ENCODE data around the gene ZNF276. TPM values are rescaled to one million over a fixed set of nuclear protein-coding genes. Genes with fewer than 3 reads are reported as not detected.
A peak's percentile ranks its signal among the peaks of the same experiment; 100 is the strongest.

ZNF276 gene
- total RNA-seq, 1 experiment from 2014 or later = 18.6 TPM

- H4K8ac ChIP-seq (replicated peaks; ENCODE audit: insufficient read length, low read depth, low read length) = no peak within 1 kb of the TSS
- H3K27ac Mint-ChIP-seq = peak within 1 kb of the TSS in 1 of 3 experiments; percentile 64; a peak in 1 of 7 replicates
Measured at GRCh38 chr16:89701425-89702406, 19.6 kb upstream of the ZNF276 start, which contains the start of gene SPATA2L. Gene SPATA2L (minus strand): TSS chr16:89701705. CDS start chr16:89701232, 473 bp downstream.

More at GRCh38 chr16:89701425-89702406, 19.6 kb upstream of the ZNF276 start, which contains the start of gene SPATA2L:
- Mint-ChIP-seq H3K36me3 (ENCODE audit: insufficient read depth in 1 of 3, low read depth in 3 of 3) (peaks cover 4 to 17% (median 10%) of the 10 kb centered on the region in 3 experiments; a peak in 6 of 7 replicates), H3K27me3 (ENCODE audit: low read depth) (peaks cover 27% of the 10 kb centered on the region), H3K4me1 (peaks cover 13 to 14% of the 10 kb centered on the region in 2 experiments), H3K9me3 (no peaks in the 10 kb centered on the region), H3K4me3 (peak within 1 kb of the TSS; percentile 76 to 81)
- WGBS (ENCODE audit: extremely low coverage, insufficient read length, low lambda C conversion rate) = no CpG with 5 or more reads among the region's 97 CpGs
- TF ChIP-seq CTCF (conservative IDR thresholded peaks at IDR 0.05) = peak; percentile 12; the same call in 1 of the 3 replicates
- H3K14ac ChIP-seq (ENCODE audit: insufficient read depth, low read length) = peak within 1 kb of the TSS; percentile 72
- no peak within 1 kb of the TSS for H2AK5ac ChIP-seq (ENCODE audit: insufficient read length, low read length)
- H2BK12ac ChIP-seq (ENCODE audit: insufficient read length, low read depth, low read length) = no peak within 1 kb of the TSS
- no peak within 1 kb of the TSS for H3K56ac ChIP-seq (ENCODE audit: insufficient read length, low read depth, low read length)
- H3K4me2 ChIP-seq (ENCODE audit: insufficient read depth, insufficient read length, low read length) = peak within 1 kb of the TSS; percentile 42
- no peak within 1 kb of the TSS; the same call in 1 of the 2 replicates for H3K4ac ChIP-seq (ENCODE audit: low read depth, low read length)
- no peak within 1 kb of the TSS for H2BK120ac ChIP-seq (ENCODE audit: low read depth, low read length, poor library complexity, severe bottlenecking)
- peak; percentile 98 for DNase-seq
- H3K4me1 ChIP-seq (ENCODE audit: insufficient read depth, low read length) = no peaks in the 10 kb centered on the region
- no peak within 1 kb of the TSS for H2AFZ ChIP-seq (ENCODE audit: low read length)
- no peak within 1 kb of the TSS for H3K27ac ChIP-seq (ENCODE audit: insufficient read length, low read depth, low read length)
- H3K79me1 ChIP-seq (ENCODE audit: insufficient read depth, low read depth, low read length, poor library complexity, severe bottlenecking) = no peaks in the 10 kb centered on the region
- H2BK5ac ChIP-seq (ENCODE audit: insufficient read length, low read length) = no peak within 1 kb of the TSS
- no peaks in the 10 kb centered on the region for H3K79me2 ChIP-seq (ENCODE audit: insufficient read depth, low read length)
- H4K20me1 ChIP-seq (ENCODE audit: control insufficient read depth, insufficient read depth, insufficient read length) = no peaks in the 10 kb centered on the region
- peaks cover 11% of the 10 kb centered on the region for H3K23me2 ChIP-seq (ENCODE audit: insufficient read length, low read depth, low read length, poor library complexity, severe bottlenecking)
- H4K91ac ChIP-seq (ENCODE audit: insufficient read length, low read depth, low read length) = no peak within 1 kb of the TSS
- H2BK15ac ChIP-seq (ENCODE audit: low read depth, low read length) = no peak within 1 kb of the TSS
- H3K9me3 ChIP-seq (ENCODE audit: control insufficient read depth, low read depth, low read length) = no peaks in the 10 kb centered on the region
- no peak within 1 kb of the TSS for H2BK20ac ChIP-seq (ENCODE audit: low read depth, low read length, poor library complexity, severe bottlenecking)
- no peak within 1 kb of the TSS for H3K9ac ChIP-seq (ENCODE audit: extremely low read depth, insufficient read length, low read length)
- no peak within 1 kb of the TSS for H4K5ac ChIP-seq (ENCODE audit: insufficient read length, low read depth, low read length)
- H3K27me3 ChIP-seq (ENCODE audit: insufficient read depth, low read length) = no peaks in the 10 kb centered on the region
- no peak within 1 kb of the TSS for H3K23ac ChIP-seq (ENCODE audit: insufficient read length, low read depth, low read length)
- peak within 1 kb of the TSS; percentile 45 for H3K18ac ChIP-seq (ENCODE audit: insufficient read length, low read depth, low read length)
- H3T11ph ChIP-seq (ENCODE audit: low read length) = no peak within 1 kb of the TSS

All from H9 (cell line).